Measurements from ENCODE around the gene MTHFR. TPM values are rescaled to one million over a fixed set of nuclear protein-coding genes. Genes with fewer than 3 reads are reported as not detected.

The MTHFR gene
- 21.8 and 27.8 TPM in 2 replicates for total RNA-seq

DNA sequence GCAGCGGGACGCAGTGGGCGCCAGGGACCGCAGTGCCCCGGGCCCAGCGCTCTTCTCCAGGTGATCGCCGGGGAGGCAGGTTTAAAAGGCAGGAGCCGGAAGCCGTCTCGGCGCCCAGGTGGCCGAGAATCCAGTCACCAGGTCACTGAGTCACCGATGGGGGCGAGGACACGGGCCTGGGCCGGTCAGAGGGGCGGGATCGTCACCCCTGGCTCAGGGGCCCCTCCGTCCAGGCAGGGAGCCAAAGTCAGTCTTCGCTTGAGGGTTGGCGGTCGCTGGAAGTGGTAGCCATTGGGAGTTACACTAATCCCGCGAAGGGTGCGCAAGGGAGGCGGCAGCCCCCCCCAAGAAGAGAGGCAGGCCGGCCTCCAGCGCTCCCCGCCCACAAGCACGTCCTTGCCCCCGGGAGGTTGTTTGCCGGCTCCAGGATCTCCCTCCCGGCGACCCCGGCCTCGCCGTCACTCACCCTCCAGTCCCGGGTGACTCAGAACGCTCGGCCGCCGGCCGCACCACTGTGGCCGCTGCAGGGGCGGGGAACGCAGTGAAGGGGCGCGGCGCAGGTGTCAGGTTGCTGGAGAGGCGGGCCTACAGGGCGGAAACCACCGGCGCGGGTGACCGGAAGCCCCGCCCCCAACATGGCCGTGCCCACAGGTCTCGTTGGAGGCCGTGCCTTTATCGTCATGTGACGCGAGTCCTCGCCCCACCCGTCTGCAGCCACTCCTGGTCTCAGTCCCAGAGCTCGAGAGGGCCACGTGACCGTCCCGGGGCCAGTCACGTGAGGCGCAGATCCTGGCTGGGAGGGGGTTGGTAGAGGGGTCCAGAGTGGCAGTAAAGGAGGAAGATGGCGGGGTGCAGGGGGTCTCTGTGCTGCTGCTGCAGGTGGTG is at the start of gene MTHFR, which contains the start of gene CLCN6:
Gene MTHFR (minus strand): TSS at position 543 of the 885 bp plus-strand sequence. CDS start 2,848 bp downstream, outside the sequence.
Gene CLCN6 (plus strand): TSS at position 770 of the 885 bp plus-strand sequence. CDS start 72 bp downstream, at position 842.

DNA sequence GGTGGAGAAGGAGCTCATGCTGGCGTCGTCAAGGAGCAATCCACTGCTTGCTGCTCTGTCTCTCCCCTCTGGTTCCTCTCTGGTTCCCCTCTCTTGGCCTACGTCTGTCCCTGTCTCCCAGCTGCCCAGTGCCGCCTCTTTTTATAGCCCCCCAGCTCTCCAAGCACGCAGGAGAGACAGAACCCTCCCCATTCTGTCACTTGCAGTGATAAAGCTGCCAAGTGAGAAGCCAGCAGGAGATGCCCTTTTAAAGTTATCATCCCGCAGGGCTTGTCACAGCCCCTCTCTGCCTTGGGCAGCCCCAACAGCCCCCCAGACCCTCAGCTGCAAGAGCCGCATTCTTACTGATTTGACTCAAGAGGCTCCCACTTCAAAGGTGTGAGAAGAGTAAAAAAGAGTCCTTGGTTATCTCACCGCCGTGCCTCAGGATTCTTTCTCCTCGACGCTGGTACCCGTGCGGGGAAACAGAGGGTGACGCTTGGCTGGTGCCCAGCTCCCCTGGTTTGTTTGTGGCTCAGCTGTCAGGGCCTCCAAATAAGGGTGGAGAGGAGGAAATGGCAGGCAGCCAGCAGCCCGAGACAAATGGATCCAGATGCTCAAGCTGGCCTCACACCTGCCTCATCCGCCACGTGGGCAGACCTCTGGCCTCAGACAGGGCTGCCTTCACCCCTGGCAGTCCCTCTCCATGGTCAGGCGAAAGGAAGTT is 42.1 kb upstream of the MTHFR start, which contains the start of gene NPPA:
Gene NPPA (minus strand): TSS at position 117 of the 706 bp plus-strand sequence. CDS start 99 bp downstream, at position 18.

DNA sequence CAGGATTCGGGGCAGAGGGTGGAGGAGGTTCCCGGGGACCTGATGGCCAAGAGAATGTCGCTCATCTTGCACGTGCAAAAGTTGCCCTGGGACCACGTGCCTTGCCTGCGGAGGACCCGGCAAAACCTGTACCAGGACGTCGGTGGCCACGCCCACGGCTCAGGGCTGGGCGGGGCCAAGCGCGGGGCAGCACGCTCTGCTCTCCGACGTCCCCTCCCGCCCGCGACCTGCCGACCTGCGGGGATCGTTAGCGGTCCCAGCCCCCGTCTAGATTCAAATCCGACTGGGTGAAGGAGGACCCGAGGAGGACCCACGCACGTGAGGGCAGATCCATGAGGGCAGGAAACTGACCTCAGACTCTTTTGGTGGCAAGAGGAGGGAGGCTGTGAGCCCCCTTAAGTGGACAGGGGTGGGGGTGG is 43.8 kb downstream of the MTHFR start, which contains the start of gene C1orf167:
Gene C1orf167 (plus strand): TSS at position 206 of the 419 bp plus-strand sequence. CDS start 2,208 bp downstream, outside the sequence.

DNA sequence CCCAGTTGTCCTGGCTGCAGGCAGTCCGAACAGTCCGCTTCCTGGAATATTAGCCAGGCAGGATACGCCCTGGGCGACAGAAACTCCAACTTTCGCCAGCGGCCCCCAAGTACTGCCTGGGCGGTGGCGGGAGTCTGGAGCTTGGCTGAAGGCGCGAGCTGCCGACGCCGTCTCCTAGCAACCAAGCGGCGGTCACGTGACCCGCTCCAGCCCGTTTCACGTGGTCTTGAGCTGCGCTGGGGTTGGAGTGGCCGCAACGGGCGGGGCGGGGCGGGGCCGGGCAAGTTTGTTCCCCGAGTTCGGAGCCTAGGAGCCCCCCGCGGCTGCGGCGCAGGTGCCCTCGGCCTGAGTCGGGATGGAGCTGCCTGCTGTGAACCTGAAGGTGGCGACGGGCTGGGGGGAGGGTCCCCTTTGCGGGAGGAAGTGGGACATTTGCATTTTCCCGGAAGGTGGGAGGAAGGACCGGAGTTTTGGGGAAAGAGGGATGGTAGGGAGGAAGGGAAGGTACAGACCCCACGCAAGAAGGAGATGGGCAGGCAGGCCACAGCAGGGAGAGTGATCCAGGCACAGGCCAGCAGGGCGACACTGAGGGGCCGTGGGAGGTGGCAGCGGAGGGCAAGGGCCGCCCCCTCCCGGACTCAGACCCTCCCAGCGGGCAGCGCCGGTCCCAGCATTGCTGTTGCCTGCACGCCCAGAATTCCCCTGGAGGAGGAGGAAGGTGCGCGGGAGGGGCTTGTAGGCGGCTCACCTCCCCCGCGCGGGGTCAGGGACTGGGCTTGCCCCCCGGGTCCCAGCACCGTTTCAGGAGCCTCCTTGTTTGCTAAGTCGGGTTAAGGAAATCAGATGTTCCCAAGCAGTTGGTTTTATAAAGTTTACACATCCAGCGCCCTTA is 69.7 kb downstream of the MTHFR start, which contains the start of gene AGTRAP:
Gene AGTRAP (plus strand): TSS at position 283 of the 892 bp plus-strand sequence. CDS start 73 bp downstream, at position 356.

Small RNA genes within 50 kb of the gene (small RNA-seq; reads per million reads assigned to genes)
- gene RF02156 (ENCODE audit: low replicate concordance): not detected
- gene RF02157 (ENCODE audit: low replicate concordance): not detected
- not detected for gene RF02158 (ENCODE audit: low replicate concordance)

Other genes starting within 250 kb of the MTHFR start
- gene FBXO2, start 151.5 kb downstream of the MTHFR start, total RNA-seq: 1.4 and 2.4 TPM in 2 replicates
- 9.2 and 11.4 TPM in 2 replicates for gene FBXO44, start 151.1 kb downstream of the MTHFR start, total RNA-seq
- 2.3 and 8.1 TPM in 2 replicates for gene FBXO6, start 141.8 kb downstream of the MTHFR start, total RNA-seq
- gene MAD2L2, start 124.8 kb downstream of the MTHFR start, total RNA-seq: 33.0 and 46.1 TPM in 2 replicates
- under 0.01 TPM in 1 of 2 replicates, not detected in the other for gene DRAXIN, start 114.3 kb downstream of the MTHFR start, total RNA-seq
- 46.2 and 72.7 TPM in 2 replicates for gene AGTRAP, start 69.8 kb downstream of the MTHFR start, total RNA-seq
- gene C1orf167, start 43.8 kb downstream of the MTHFR start, total RNA-seq: not detected in 2 replicates
- 15.9 and 37.4 TPM in 2 replicates for gene CLCN6, start 227 bp upstream of the MTHFR start, total RNA-seq
- gene NPPA, start 41.8 kb upstream of the MTHFR start, total RNA-seq: not detected in 2 replicates
- 0.44 and 1.1 TPM in 2 replicates for gene NPPB, start 53.0 kb upstream of the MTHFR start, total RNA-seq
- gene KIAA2013, start 120.5 kb upstream of the MTHFR start, total RNA-seq: 61.5 and 124 TPM in 2 replicates
- 369 and 388 TPM in 2 replicates for gene PLOD1, start 128.8 kb upstream of the MTHFR start, total RNA-seq
- 72.4 and 97.9 TPM in 2 replicates for gene MFN2, start 174.5 kb upstream of the MTHFR start, total RNA-seq
- 28.2 and 40.2 TPM in 2 replicates for gene MIIP, start 213.5 kb upstream of the MTHFR start, total RNA-seq